H9 (cell line): Measurements from ENCODE around the gene PKIB. TPM values are rescaled to one million over a fixed set of nuclear protein-coding genes. Genes with fewer than 3 reads are reported as not detected.
"Not testable (repeated sequence)": the region's sequence is repeated elsewhere in the genome, so short reads cannot be mapped to it uniquely, and the experiment has no call there.

Source experiments
- DNase-seq: peaks from one replicate; pipeline ENCODE4 v3.0.0-alpha.2; 2017
- H2AFZ ChIP-seq: one replicate; pipeline ENCODE4 v1.6.1; 2013; ENCODE audit warnings: mild to moderate bottlenecking, low read length, control low read depth, moderate library complexity
- H2AK5ac ChIP-seq: 2 replicates; pipeline ENCODE4 v1.6.1; 2013; ENCODE audit warnings: low read length, control low read depth, mixed read lengths; ENCODE audit not compliant: insufficient read length
- H2BK120ac ChIP-seq: one replicate; pipeline ENCODE4 v1.6.1; 2013; ENCODE audit warnings: low read depth, mild to moderate bottlenecking, low read length, control low read depth, inconsistent platforms; ENCODE audit not compliant: poor library complexity, severe bottlenecking
- H2BK12ac ChIP-seq: 2 replicates; pipeline ENCODE4 v1.6.1; 2013; ENCODE audit warnings: low read length, control low read depth, mixed read lengths, low read depth; ENCODE audit not compliant: insufficient read length
- H2BK15ac ChIP-seq: 2 replicates; pipeline ENCODE4 v1.6.1; 2013; ENCODE audit warnings: low read depth, low read length, control low read depth
- H2BK20ac ChIP-seq: one replicate; pipeline ENCODE4 v1.6.1; 2013; ENCODE audit warnings: low read depth, mild to moderate bottlenecking, low read length, control low read depth, inconsistent platforms; ENCODE audit not compliant: poor library complexity, severe bottlenecking
- H2BK5ac ChIP-seq: 2 replicates; pipeline ENCODE4 v1.6.1; 2013; ENCODE audit warnings: low read length, control low read depth, mixed read lengths; ENCODE audit not compliant: insufficient read length
- H3K14ac ChIP-seq: 2 replicates; pipeline ENCODE4 v1.6.1; 2013; ENCODE audit warnings: low read length, control low read depth; ENCODE audit not compliant: insufficient read depth
- H3K18ac ChIP-seq: 2 replicates; pipeline ENCODE4 v1.6.1; 2013; ENCODE audit warnings: low read depth, mild to moderate bottlenecking, mixed read lengths, low read length, control low read depth; ENCODE audit not compliant: insufficient read length
- H3K23ac ChIP-seq: 2 replicates; pipeline ENCODE4 v1.6.1; 2013; ENCODE audit warnings: low read length, control low read depth, mixed read lengths, low read depth; ENCODE audit not compliant: insufficient read length
- H3K23me2 ChIP-seq: 2 replicates; pipeline ENCODE4 v1.6.1; 2013; ENCODE audit warnings: low read depth, mild to moderate bottlenecking, mixed read lengths, low read length, control low read depth; ENCODE audit not compliant: insufficient read length, poor library complexity, severe bottlenecking
- H3K27ac ChIP-seq: 2 replicates; pipeline ENCODE4 v1.5.1; 2013; ENCODE audit warnings: low read length, control low read depth, mixed read lengths, low read depth; ENCODE audit not compliant: insufficient read length
- H3K27me3 ChIP-seq: 2 replicates; pipeline ENCODE4 v1.6.1; 2013; ENCODE audit warnings: low read length, control low read depth, inconsistent platforms; ENCODE audit not compliant: insufficient read depth
- H3K4ac ChIP-seq: 2 replicates; pipeline ENCODE4 v1.6.1; 2013; ENCODE audit warnings: low read depth, mild to moderate bottlenecking, control low read depth, inconsistent platforms, low read length, moderate library complexity
- H3K4me1 ChIP-seq: 2 replicates; pipeline ENCODE4 v1.6.1; 2013; ENCODE audit warnings: low read length, control low read depth, inconsistent platforms; ENCODE audit not compliant: insufficient read depth
- H3K4me2 ChIP-seq: 2 replicates; pipeline ENCODE4 v1.6.1; 2013; ENCODE audit warnings: low read length, control low read depth, mixed read lengths; ENCODE audit not compliant: insufficient read length, insufficient read depth
- H3K56ac ChIP-seq: 2 replicates; pipeline ENCODE4 v1.6.1; 2013; ENCODE audit warnings: low read depth, mild to moderate bottlenecking, mixed read lengths, low read length, control low read depth; ENCODE audit not compliant: insufficient read length
- H3K79me1 ChIP-seq: 2 replicates; pipeline ENCODE4 v1.6.1; 2013; ENCODE audit warnings: low read depth, mild to moderate bottlenecking, moderate library complexity, low read length, control low read depth, inconsistent platforms; ENCODE audit not compliant: insufficient read depth, poor library complexity, severe bottlenecking
- H3K79me2 ChIP-seq: 2 replicates; pipeline ENCODE4 v1.6.1; 2013; ENCODE audit warnings: low read length, control low read depth, inconsistent platforms; ENCODE audit not compliant: insufficient read depth
- H3K9ac ChIP-seq: 2 replicates; pipeline ENCODE4 v1.6.1; 2013; ENCODE audit warnings: low read length, control low read depth, mixed read lengths; ENCODE audit not compliant: insufficient read length; ENCODE audit errors: extremely low read depth
- H3K9me3 ChIP-seq: one replicate; pipeline ENCODE4 v1.6.1; 2013; ENCODE audit warnings: low read depth, low read length, inconsistent platforms; ENCODE audit not compliant: control insufficient read depth
- H3T11ph ChIP-seq: one replicate; pipeline ENCODE4 v1.6.1; 2013; ENCODE audit warnings: mild to moderate bottlenecking, low read length, control low read depth, inconsistent platforms
- H4K20me1 ChIP-seq: one replicate; pipeline ENCODE4 v1.6.1; 2013; ENCODE audit not compliant: control insufficient read depth, insufficient read length, insufficient read depth
- H4K5ac ChIP-seq: 2 replicates; pipeline ENCODE4 v1.6.1; 2013; ENCODE audit warnings: low read depth, mild to moderate bottlenecking, mixed read lengths, low read length, control low read depth; ENCODE audit not compliant: insufficient read length
- H4K8ac ChIP-seq: replicated peaks from 2 replicates; pipeline ENCODE4 v1.6.1; 2013; ENCODE audit warnings: low read length, control low read depth, mixed read lengths, low read depth; ENCODE audit not compliant: insufficient read length
- H4K91ac ChIP-seq: 2 replicates; pipeline ENCODE4 v1.6.1; 2013; ENCODE audit warnings: low read depth, mild to moderate bottlenecking, moderate library complexity, mixed read lengths, low read length, control low read depth; ENCODE audit not compliant: insufficient read length
- H3K27ac Mint-ChIP-seq, 3 experiments: 2 replicates in 2 of 3; 3 replicates in 1 of 3; pipeline ENCODE4 v1.8.0; 2020 to 2021; ENCODE audit warnings: mixed read lengths in 3 of 3, mild to moderate bottlenecking in 1 of 3, moderate library complexity in 1 of 3
- H3K27me3 Mint-ChIP-seq: 2 replicates; pipeline ENCODE4 v1.8.0; 2021; ENCODE audit warnings: low read depth, mild to moderate bottlenecking, moderate library complexity, mixed read lengths
- H3K36me3 Mint-ChIP-seq, 3 experiments: 2 replicates in 2 of 3; 3 replicates in 1 of 3; pipeline ENCODE4 v1.8.0; 2020 to 2021; ENCODE audit warnings: low read depth in 3 of 3, mixed read lengths in 3 of 3; ENCODE audit not compliant: insufficient read depth in 1 of 3
- H3K4me1 Mint-ChIP-seq, 2 experiments: 2 replicates each; pipeline ENCODE4 v1.8.0; 2020; ENCODE audit warnings: mixed read lengths in 2 of 2
- H3K4me3 Mint-ChIP-seq, 2 experiments: 2 replicates in 1 of 2; 3 replicates in 1 of 2; pipeline ENCODE4 v1.8.0; 2020 to 2021; ENCODE audit warnings: mild to moderate bottlenecking in 2 of 2, mixed read lengths in 2 of 2, moderate library complexity in 1 of 2
- H3K9me3 Mint-ChIP-seq, 2 experiments: 2 replicates in 1 of 2; 3 replicates in 1 of 2; pipeline ENCODE4 v1.8.0; 2020; ENCODE audit warnings: mild to moderate bottlenecking in 2 of 2, mixed read lengths in 2 of 2, moderate library complexity in 1 of 2
- CTCF ChIP-seq: fragments of 200-600 bp; sonication (generic); conservative IDR thresholded peaks from 3 replicates; pipeline ENCODE4 v1.8.0; 2021; ENCODE audit warnings: antibody characterized with exemption, mild to moderate bottlenecking
- WGBS: extraction: QIAGEN DNeasy Blood & Tissue Kit; methylation state at CpG from one replicate; pipeline ENCODE4 v1.1.7; 2013; ENCODE audit warnings: missing lambda C conversion rate, low lambda C conversion rate, mixed read lengths; ENCODE audit not compliant: insufficient read length; ENCODE audit errors: extremely low coverage; 5-methylcytosine and 5-hydroxymethylcytosine counted together
- total RNA-seq: library from RNA; stranded (reverse); gene quantifications from 2 replicates; pipeline ENCODE4 v1.2.1, GENCODE V29; 2021

The PKIB gene
- total RNA-seq, 1 experiment from 2014 or later = 46.5 TPM

- H2BK120ac ChIP-seq = no peak overlapping the region
- H2BK5ac ChIP-seq = no peak overlapping the region
- H3K23ac ChIP-seq = no peak overlapping the region
- H2BK15ac ChIP-seq = no peak overlapping the region
- H3K9me3 ChIP-seq = no peaks in the 10 kb centered on the region
- H4K91ac ChIP-seq = no peak overlapping the region
- H3K36me3 Mint-ChIP-seq = peaks cover 4 to 35% (median 8%) of the 10 kb centered on the region in 3 experiments; a peak in 4 of 7 replicates
- WGBS = 100% methylated on average over 1 of the region's 1 CpG
- H3K27ac Mint-ChIP-seq = no peak overlapping the region
- H2AFZ ChIP-seq = no peak overlapping the region
- H2BK20ac ChIP-seq = no peak overlapping the region
- H2BK12ac ChIP-seq = no peak overlapping the region
- H3K79me2 ChIP-seq = no peaks in the 10 kb centered on the region
- H3K4ac ChIP-seq = no peak overlapping the region
- H3K4me3 Mint-ChIP-seq = no peak overlapping the region
- no peaks in the 10 kb centered on the region for H3K4me1 Mint-ChIP-seq
- no peak overlapping the region for H2AK5ac ChIP-seq
- H3K4me2 ChIP-seq = no peak overlapping the region
- H3K9me3 Mint-ChIP-seq = peaks cover 0 to 2% of the 10 kb centered on the region in 2 experiments; a peak in 1 of 5 replicates
- H4K20me1 ChIP-seq = no peaks in the 10 kb centered on the region
- no peaks in the 10 kb centered on the region for H3K79me1 ChIP-seq
- no peak overlapping the region for H4K5ac ChIP-seq
- no peak overlapping the region for H3T11ph ChIP-seq
- H3K27me3 ChIP-seq = no peaks in the 10 kb centered on the region
- H3K23me2 ChIP-seq = no peaks in the 10 kb centered on the region
- no peaks in the 10 kb centered on the region for H3K27me3 Mint-ChIP-seq
- no peak overlapping the region for H3K56ac ChIP-seq
- no peaks in the 10 kb centered on the region for H3K4me1 ChIP-seq
- no peak overlapping the region for H4K8ac ChIP-seq
- no peak overlapping the region for H3K18ac ChIP-seq
- no peak overlapping the region for H3K9ac ChIP-seq
- no peak overlapping the region for H3K14ac ChIP-seq
- TF ChIP-seq CTCF = no peak
- no peak for DNase-seq
- no peak overlapping the region for H3K27ac ChIP-seq
Observed at GRCh38 chr6:122589115-122589514, 21.1 kb upstream of the PKIB start.

- not testable (repeated sequence) for H2AK5ac ChIP-seq, H3K79me2 ChIP-seq, H4K91ac ChIP-seq, H4K8ac ChIP-seq, H2BK5ac ChIP-seq, H3K56ac ChIP-seq, H3K18ac ChIP-seq, H2BK20ac ChIP-seq, H3K4me1 Mint-ChIP-seq, H2AFZ ChIP-seq, H4K20me1 ChIP-seq, H3T11ph ChIP-seq, H2BK120ac ChIP-seq, H3K27me3 ChIP-seq, H3K23me2 ChIP-seq, DNase-seq, H3K79me1 ChIP-seq, H3K27ac Mint-ChIP-seq, H3K4me1 ChIP-seq, H3K9ac ChIP-seq, H3K4me3 Mint-ChIP-seq, H3K4ac ChIP-seq, H3K27me3 Mint-ChIP-seq, H4K5ac ChIP-seq, H3K27ac ChIP-seq, H2BK12ac ChIP-seq, H3K4me2 ChIP-seq, H3K9me3 ChIP-seq, H3K14ac ChIP-seq, H3K23ac ChIP-seq, H2BK15ac ChIP-seq
- peaks cover 17 to 55% (median 27%) of the 10 kb centered on the region in 3 experiments for H3K36me3 Mint-ChIP-seq
- peaks cover 12 to 21% of the 10 kb centered on the region in 2 experiments for H3K9me3 Mint-ChIP-seq
- WGBS = no CpG with 5 or more reads among the region's 2 CpGs
Observed at GRCh38 chr6:122598295-122598694, 11.9 kb upstream of the PKIB start.
